Measurements from ENCODE around the gene TBXT. TPM values are rescaled to one million over a fixed set of nuclear protein-coding genes. Genes with fewer than 3 reads are reported as not detected.

The TBXT gene
- total and polyA plus RNA-seq, 12 donors, result not detected

GRCh38 chr6:166206066-166206465 lies 38.4 kb upstream of the TBXT start:
- H3K27ac ChIP-seq, result no peak overlapping the region
- no peaks in the 10 kb centered on the region for H3K9me3 ChIP-seq (replicated peaks in 1 of 3)
- no peak for DNase-seq
- no peaks in the 10 kb centered on the region for H3K4me1 ChIP-seq (replicated peaks in 1 of 2)
- TF ChIP-seq, protein P1, sequence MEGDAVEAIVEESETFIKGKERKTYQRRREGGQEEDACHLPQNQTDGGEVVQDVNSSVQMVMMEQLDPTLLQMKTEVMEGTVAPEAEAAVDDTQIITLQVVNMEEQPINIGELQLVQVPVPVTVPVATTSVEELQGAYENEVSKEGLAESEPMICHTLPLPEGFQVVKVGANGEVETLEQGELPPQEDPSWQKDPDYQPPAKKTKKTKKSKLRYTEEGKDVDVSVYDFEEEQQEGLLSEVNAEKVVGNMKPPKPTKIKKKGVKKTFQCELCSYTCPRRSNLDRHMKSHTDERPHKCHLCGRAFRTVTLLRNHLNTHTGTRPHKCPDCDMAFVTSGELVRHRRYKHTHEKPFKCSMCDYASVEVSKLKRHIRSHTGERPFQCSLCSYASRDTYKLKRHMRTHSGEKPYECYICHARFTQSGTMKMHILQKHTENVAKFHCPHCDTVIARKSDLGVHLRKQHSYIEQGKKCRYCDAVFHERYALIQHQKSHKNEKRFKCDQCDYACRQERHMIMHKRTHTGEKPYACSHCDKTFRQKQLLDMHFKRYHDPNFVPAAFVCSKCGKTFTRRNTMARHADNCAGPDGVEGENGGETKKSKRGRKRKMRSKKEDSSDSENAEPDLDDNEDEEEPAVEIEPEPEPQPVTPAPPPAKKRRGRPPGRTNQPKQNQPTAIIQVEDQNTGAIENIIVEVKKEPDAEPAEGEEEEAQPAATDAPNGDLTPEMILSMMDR (IDR thresholded peaks at IDR 0.05), result no peak
- no peak for TF ChIP-seq POLR2A (IDR thresholded peaks at IDR 0.05)
- 71 to 87% (median 80%) methylated on average over 9 of the region's 9 CpGs for WGBS, 4 donors
- H3K36me3 ChIP-seq (replicated peaks in 1 of 2), result no peaks in the 10 kb centered on the region
- intact Hi-C loops (cut with DNase I), result no loop called here
- no peak overlapping the region for H3K4me3 ChIP-seq
- H3K27me3 ChIP-seq, result no peaks in the 10 kb centered on the region

- H3K36me3 ChIP-seq (replicated peaks in 1 of 2), result no peaks in the 10 kb centered on the region
- no peaks in the 10 kb centered on the region for H3K9me3 ChIP-seq (replicated peaks in 1 of 3)
- H3K27ac ChIP-seq, result no peak overlapping the region
- H3K4me1 ChIP-seq (replicated peaks in 1 of 2), result no peaks in the 10 kb centered on the region
- no peak for DNase-seq
- TF ChIP-seq, protein P1 (IDR thresholded peaks at IDR 0.05), result no peak
- no peak for TF ChIP-seq POLR2A (IDR thresholded peaks at IDR 0.05)
- 86 to 90% (median 87%) methylated on average over 14 to 17 of the region's 17 CpGs for WGBS, 4 donors
- no peak overlapping the region for H3K4me3 ChIP-seq
- intact Hi-C loops (cut with DNase I), result no loop called here
- H3K27me3 ChIP-seq, result no peaks in the 10 kb centered on the region
Observed at GRCh38 chr6:166204852-166205650, 37.4 kb upstream of the TBXT start.

DNA sequence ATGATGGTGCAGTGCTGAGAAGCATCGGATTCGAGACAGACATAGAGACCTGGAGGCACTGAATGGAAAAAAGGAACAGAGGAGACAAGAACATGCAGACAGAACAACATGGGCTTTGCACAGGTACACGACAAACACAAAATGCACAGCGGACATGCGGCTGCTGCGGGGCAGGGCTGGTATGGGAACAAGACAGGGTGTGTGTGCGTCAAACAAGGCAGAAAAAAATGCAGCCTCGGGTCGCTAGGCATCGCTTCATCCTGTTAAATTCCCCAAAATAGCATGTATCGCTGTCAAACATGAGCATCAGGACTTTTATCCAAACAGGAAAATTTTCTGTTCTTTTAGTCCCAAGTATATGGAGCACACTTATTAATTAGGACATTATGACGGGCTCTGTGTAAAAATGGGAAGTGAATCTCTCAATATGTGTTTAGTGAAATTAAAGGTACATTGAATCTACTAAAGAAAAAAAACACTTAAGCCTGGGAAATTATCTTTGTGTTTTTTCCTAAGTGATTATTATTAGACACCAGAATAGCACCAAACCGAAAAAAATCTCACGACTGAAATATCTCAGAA lies 36.1 kb upstream of the TBXT start:
- no peaks in the 10 kb centered on the region for H3K36me3 ChIP-seq (replicated peaks in 1 of 2)
- no peaks in the 10 kb centered on the region for H3K27me3 ChIP-seq
- H3K4me1 ChIP-seq (replicated peaks in 1 of 2), result no peaks in the 10 kb centered on the region
- 79 to 87% (median 82%) methylated on average over 14 of the region's 14 CpGs for WGBS, 4 donors
- H3K27ac ChIP-seq, result no peak overlapping the region
- H3K4me3 ChIP-seq, result no peak overlapping the region
- H3K9me3 ChIP-seq (replicated peaks in 1 of 3), result no peaks in the 10 kb centered on the region
- TF ChIP-seq, protein P1 (IDR thresholded peaks at IDR 0.05), result no peak
- no peak for TF ChIP-seq POLR2A (IDR thresholded peaks at IDR 0.05)
- intact Hi-C loops (cut with DNase I), result no loop called here
- no peak for DNase-seq

GRCh38 chr6:166203003-166203640 lies 35.5 kb upstream of the TBXT start:
- WGBS, 4 donors, result 81 to 89% (median 84%) methylated on average over 6 to 9 of the region's 9 CpGs
- no peaks in the 10 kb centered on the region for H3K36me3 ChIP-seq (replicated peaks in 1 of 2)

More at GRCh38 chr6:166203003-166203640, 35.5 kb upstream of the TBXT start:
- no peaks in the 10 kb centered on the region for H3K27me3 ChIP-seq
- no peaks in the 10 kb centered on the region for H3K9me3 ChIP-seq (replicated peaks in 1 of 3)
- TF ChIP-seq, protein P1 (IDR thresholded peaks at IDR 0.05), result no peak
- no peak for TF ChIP-seq POLR2A (IDR thresholded peaks at IDR 0.05)
- H3K4me3 ChIP-seq, result no peak overlapping the region
- no peak for DNase-seq
- H3K4me1 ChIP-seq (replicated peaks in 1 of 2), result no peaks in the 10 kb centered on the region
- no peak overlapping the region for H3K27ac ChIP-seq
- intact Hi-C loops (cut with DNase I), result no loop called here

Measured in adrenal gland (tissue), 12 donors.